Posterior vena cava (tissue), 2 donors: ENCODE data around the gene CXCL12. TPM values are rescaled to one million over a fixed set of nuclear protein-coding genes. Genes with fewer than 3 reads are reported as not detected.
A peak's percentile ranks its signal among the peaks of the same experiment; 100 is the strongest.

ENCODE experiments used
- DNase-seq: peaks from one replicate; pipeline ENCODE4 v3.0.0-alpha.2; 2020; ENCODE audit warnings: low spot score
- intact Hi-C, 2 donors: fragments of 100-400 bp; cut with DNase I; formaldehyde crosslinking; loops; one replicate each; pipeline versions ENCODE4 v1.14.1 to v1.14.2; 2022 to 2023
- long read RNA-seq, 2 donors: library from polyadenylated mRNA; unstranded; transcript quantifications; one replicate each; pipeline ENCODE4 v2.0.0, GENCODE V29; 2020 to 2021
- total RNA-seq, 2 donors: library from RNA; stranded (reverse); fragmentation: NEBNext Ultra II Directional; extraction: Animal tissue kit (Norgen Biotek cat#: 25700); gene quantifications; one replicate each; pipeline ENCODE4 v1.2.1, GENCODE V29; 2021
- donor health status: DM: yes; HTN: yes; CAD: no.
- donor health status: DM: yes; HTN: yes; CAD: no.

CXCL12 gene
- 100 to 1,000 TPM; 206 to 238 TPM for total RNA-seq
- long read RNA-seq, donor 1, transcript CXCL12-201 (3 exons, 1,857 nt), result major isoform, 25 of 89 reads
- long read RNA-seq, donor 1, partial matches to known transcripts, result 2 of 89 reads
- long read RNA-seq, donor 1, other reads (novel, unspliced or antisense), result 56 of 89 reads
- long read RNA-seq, donor 2, transcript CXCL12-201 (3 exons, 1,857 nt), result major isoform, 171 of 283 reads
- long read RNA-seq, donor 2, transcript CXCL12-203 (4 exons, 3,532 nt), result minor isoform, 7 of 283 reads
- long read RNA-seq, donor 2, partial matches to known transcripts, result 17 of 283 reads
- long read RNA-seq, donor 2, other reads (novel, unspliced or antisense), result 87 of 283 reads

GRCh38 chr10:44385026-44385695 lies at the start of gene CXCL12:
CXCL12 (minus strand) TSS chr10:44385097; CDS start chr10:44385005, 92 bp downstream.
- DNase-seq, result peak; percentile 85
- intact Hi-C loops, result loop anchor here (2.0 to 5.0 kb wide), 3 partner anchors 472 to 712 kb away; no protein-coding TSS in a partner anchor

GRCh38 chr10:44427479-44427878 lies 42.6 kb upstream of the CXCL12 start:
- no peak for DNase-seq
- intact Hi-C loops, result no loop called here

- intact Hi-C loops, result no loop called here
- DNase-seq, result no peak
Observed at GRCh38 chr10:44427037-44427436, 42.1 kb upstream of the CXCL12 start.

- DNase-seq, result no peak
- intact Hi-C loops, result no loop called here
Observed at GRCh38 chr10:44426247-44427034, 41.5 kb upstream of the CXCL12 start.

- intact Hi-C loops, result no loop called here
- DNase-seq, result no peak
Observed at GRCh38 chr10:44425466-44425865, 40.6 kb upstream of the CXCL12 start.

- no peak for DNase-seq
- intact Hi-C loops, result no loop called here
Observed at GRCh38 chr10:44424957-44425356, 40.1 kb upstream of the CXCL12 start.

GRCh38 chr10:44424298-44424697 lies 39.4 kb upstream of the CXCL12 start:
- intact Hi-C loops, result no loop called here

GRCh38 chr10:44422570-44423101 lies 37.7 kb upstream of the CXCL12 start:
- DNase-seq, result no peak
- intact Hi-C loops, result no loop called here

More at GRCh38 chr10:44424298-44424697, 39.4 kb upstream of the CXCL12 start:
- no peak for DNase-seq

- no peak for DNase-seq
- intact Hi-C loops, result no loop called here
Observed at GRCh38 chr10:44422153-44422552, 37.3 kb upstream of the CXCL12 start.

- no peak for DNase-seq
- intact Hi-C loops, result no loop called here
Observed at GRCh38 chr10:44419790-44420549, 35.1 kb upstream of the CXCL12 start.

GRCh38 chr10:44418637-44419036 lies 33.7 kb upstream of the CXCL12 start:
- DNase-seq, result no peak
- intact Hi-C loops, result no loop called here

GRCh38 chr10:44417761-44418160 lies 32.9 kb upstream of the CXCL12 start:
- no peak for DNase-seq
- intact Hi-C loops, result no loop called here

GRCh38 chr10:44416936-44417335 lies 32.0 kb upstream of the CXCL12 start:
- DNase-seq, result no peak
- intact Hi-C loops, result no loop called here

GRCh38 chr10:44416021-44416771 lies 31.3 kb upstream of the CXCL12 start:
- intact Hi-C loops, result no loop called here
- DNase-seq, result no peak

- intact Hi-C loops, result no loop called here
- no peak for DNase-seq
Observed at GRCh38 chr10:44415121-44415520, 30.2 kb upstream of the CXCL12 start.

GRCh38 chr10:44413416-44413815 lies 28.5 kb upstream of the CXCL12 start:
- no peak for DNase-seq
- intact Hi-C loops, result no loop called here

- intact Hi-C loops, result no loop called here
- no peak for DNase-seq
Observed at GRCh38 chr10:44411251-44411650, 26.4 kb upstream of the CXCL12 start.

GRCh38 chr10:44404741-44405437 lies 20.0 kb upstream of the CXCL12 start:
- no peak for DNase-seq
- intact Hi-C loops, result no loop called here
